Smooth muscle cell (in vitro differentiated cells): Measurements from ENCODE around the gene ALDH1A1. TPM values are rescaled to one million over a fixed set of nuclear protein-coding genes. Genes with fewer than 3 reads are reported as not detected.
A peak's percentile ranks its signal among the peaks of the same experiment; 100 is the strongest.

ENCODE experiments used
- DNase-seq: peaks from one replicate; lab custom pipeline; 2025; ENCODE audit not compliant: unreplicated experiment; lab: John Stamatoyannopoulos, UW
- H2AFZ ChIP-seq: fragments of 200-600 bp; sonication (generic); 2 replicates; pipeline ENCODE4 v1.6.0; 2016; ENCODE audit warnings: antibody characterized with exemption, low read depth, mild to moderate bottlenecking
- H3F3A ChIP-seq: fragments of 200-600 bp; sonication (generic); 2 replicates; pipeline ENCODE4 v1.6.0; 2017; ENCODE audit warnings: antibody characterized with exemption, low read depth
- H3K27ac ChIP-seq: fragments of 200-600 bp; sonication (generic); 2 replicates; pipeline ENCODE4 v1.5.1; 2016; ENCODE audit warnings: low read depth, mild to moderate bottlenecking
- H3K27me3 ChIP-seq: fragments of 200-600 bp; sonication (generic); 2 replicates; pipeline ENCODE4 v1.6.1; 2016; ENCODE audit warnings: low read depth, mild to moderate bottlenecking
- H3K36me3 ChIP-seq: fragments of 200-600 bp; sonication (generic); 2 replicates; pipeline ENCODE4 v1.5.1; 2016; ENCODE audit warnings: low read depth
- H3K4me1 ChIP-seq: fragments of 200-600 bp; sonication (generic); 2 replicates; pipeline ENCODE4 v1.5.1; 2016; ENCODE audit warnings: low read depth
- H3K4me2 ChIP-seq: fragments of 200-600 bp; sonication (generic); 2 replicates; pipeline ENCODE4 v1.6.0; 2016; ENCODE audit warnings: mild to moderate bottlenecking
- H3K4me3 ChIP-seq: fragments of 200-600 bp; sonication (generic); 2 replicates; pipeline ENCODE4 v1.5.1; 2016; ENCODE audit warnings: mild to moderate bottlenecking
- H3K79me2 ChIP-seq: fragments of 200-600 bp; sonication (generic); 2 replicates; pipeline ENCODE4 v1.6.0; 2016; ENCODE audit warnings: low read depth, mild to moderate bottlenecking
- H3K9ac ChIP-seq: fragments of 200-600 bp; sonication (generic); 2 replicates; pipeline ENCODE4 v1.6.0; 2016; ENCODE audit warnings: low read depth
- H3K9me3 ChIP-seq: fragments of 200-600 bp; sonication (generic); replicated peaks from 2 replicates; pipeline ENCODE4 v1.5.1; 2016; ENCODE audit warnings: low read depth
- H4K20me1 ChIP-seq: fragments of 200-600 bp; sonication (generic); 2 replicates; pipeline ENCODE4 v1.6.0; 2016; ENCODE audit warnings: low read depth
- CTCF ChIP-seq: fragments of 200-600 bp; sonication (generic); IDR thresholded peaks from 2 replicates; pipeline ENCODE4 v1.5.1; 2017; ENCODE audit warnings: borderline replicate concordance, mild to moderate bottlenecking, antibody characterized with exemption; ENCODE audit not compliant: insufficient read depth, poor library complexity, severe bottlenecking
- WGBS: methylation state at CpG from one replicate; pipeline ENCODE4 v1.1.7; 2016; ENCODE audit warnings: low lambda C conversion rate; 5-methylcytosine and 5-hydroxymethylcytosine counted together
- polyA plus RNA-seq: library from polyadenylated mRNA; unstranded; fragments of >200 nt; fragmentation: Nextera tagmentation; extraction: Ambion mirVana; gene quantifications from 2 replicates; pipeline ENCODE4 v1.2.1, GENCODE V29; 2016
- total RNA-seq: library from RNA; depleted of rRNA; stranded (reverse); fragments of >200 nt; gene quantifications from 2 replicates; pipeline ENCODE4 v1.2.3, GENCODE V29; 2014

ALDH1A1 gene
- total and polyA plus RNA-seq, 2 experiments from 2014 or later, result 0.07 to 0.09 TPM

GRCh38 chr9:72894342-72894741 lies 58.5 kb downstream of the ALDH1A1 start:
- no peak overlapping the region for H3K4me2 ChIP-seq

GRCh38 chr9:72893437-72893836 lies 59.4 kb downstream of the ALDH1A1 start:
- H3K4me1 ChIP-seq, result peaks cover 15% of the 10 kb centered on the region
- H3F3A ChIP-seq, result no peaks in the 10 kb centered on the region
- no peaks in the 10 kb centered on the region for H3K36me3 ChIP-seq
- no peak overlapping the region for H3K4me3 ChIP-seq
- no peak overlapping the region for H3K4me2 ChIP-seq
- no peaks in the 10 kb centered on the region for H4K20me1 ChIP-seq
- no peak overlapping the region for H3K9ac ChIP-seq
- H2AFZ ChIP-seq, result no peak overlapping the region
- no peaks in the 10 kb centered on the region for H3K27me3 ChIP-seq
- no peaks in the 10 kb centered on the region for H3K9me3 ChIP-seq
- no peak overlapping the region for H3K27ac ChIP-seq
- no peak for DNase-seq
- H3K79me2 ChIP-seq, result no peaks in the 10 kb centered on the region
- TF ChIP-seq CTCF, result no peak
- WGBS, result 93% methylated on average over 1 of the region's 1 CpG

More at GRCh38 chr9:72894342-72894741, 58.5 kb downstream of the ALDH1A1 start:
- no peaks in the 10 kb centered on the region for H4K20me1 ChIP-seq
- H3K9me3 ChIP-seq, result no peaks in the 10 kb centered on the region
- 31% methylated on average over 5 of the region's 5 CpGs for WGBS
- H3K27me3 ChIP-seq, result no peaks in the 10 kb centered on the region
- H2AFZ ChIP-seq, result no peak overlapping the region
- no peak overlapping the region for H3K9ac ChIP-seq
- no peaks in the 10 kb centered on the region for H3F3A ChIP-seq
- no peaks in the 10 kb centered on the region for H3K79me2 ChIP-seq
- H3K36me3 ChIP-seq, result no peaks in the 10 kb centered on the region
- no peak overlapping the region for H3K4me3 ChIP-seq
- DNase-seq, result no peak
- no peak for TF ChIP-seq CTCF
- peaks cover 15% of the 10 kb centered on the region for H3K4me1 ChIP-seq
- H3K27ac ChIP-seq, result peak overlapping the region; percentile 78

- H4K20me1 ChIP-seq, result no peaks in the 10 kb centered on the region
- H3K9ac ChIP-seq, result no peak overlapping the region
- H3F3A ChIP-seq, result no peaks in the 10 kb centered on the region
- DNase-seq, result no peak
- no peak for TF ChIP-seq CTCF
- no peak overlapping the region for H3K4me3 ChIP-seq
- 81% methylated on average over 2 of the region's 2 CpGs for WGBS
- no peaks in the 10 kb centered on the region for H3K79me2 ChIP-seq
- peaks cover 15% of the 10 kb centered on the region for H3K4me1 ChIP-seq
- no peak overlapping the region for H2AFZ ChIP-seq
- H3K27me3 ChIP-seq, result no peaks in the 10 kb centered on the region
- no peaks in the 10 kb centered on the region for H3K36me3 ChIP-seq
- H3K9me3 ChIP-seq, result no peaks in the 10 kb centered on the region
- no peak overlapping the region for H3K27ac ChIP-seq
- no peak overlapping the region for H3K4me2 ChIP-seq
Measured at GRCh38 chr9:72891043-72891442, 61.8 kb downstream of the ALDH1A1 start.

- no peak overlapping the region for H3K4me2 ChIP-seq
- no peaks in the 10 kb centered on the region for H3K36me3 ChIP-seq
- no peak overlapping the region for H2AFZ ChIP-seq
- H3K9ac ChIP-seq, result no peak overlapping the region
- TF ChIP-seq CTCF, result no peak
- H3K4me3 ChIP-seq, result no peak overlapping the region
- no peak overlapping the region for H3K27ac ChIP-seq
- H4K20me1 ChIP-seq, result no peaks in the 10 kb centered on the region
- no peaks in the 10 kb centered on the region for H3K79me2 ChIP-seq
- H3K27me3 ChIP-seq, result no peaks in the 10 kb centered on the region
- peaks cover 4% of the 10 kb centered on the region for H3K4me1 ChIP-seq
- WGBS, result 80% methylated on average over 2 of the region's 2 CpGs
- no peaks in the 10 kb centered on the region for H3K9me3 ChIP-seq
- H3F3A ChIP-seq, result no peaks in the 10 kb centered on the region
- no peak for DNase-seq
Measured at GRCh38 chr9:72888943-72889342, 63.9 kb downstream of the ALDH1A1 start.
